Medulla oblongata (tissue), 1 donor: ENCODE data around the gene AGPAT3.

Source experiments
- DNase-seq: peaks from one replicate; pipeline ENCODE4 v3.0.0-alpha.2; 2015; ENCODE audit errors: extremely low spot score

The AGPAT3 gene

GRCh38 chr21:43994085-43994484 is 129.1 kb downstream of the AGPAT3 start:
- DNase-seq = no peak

DNA sequence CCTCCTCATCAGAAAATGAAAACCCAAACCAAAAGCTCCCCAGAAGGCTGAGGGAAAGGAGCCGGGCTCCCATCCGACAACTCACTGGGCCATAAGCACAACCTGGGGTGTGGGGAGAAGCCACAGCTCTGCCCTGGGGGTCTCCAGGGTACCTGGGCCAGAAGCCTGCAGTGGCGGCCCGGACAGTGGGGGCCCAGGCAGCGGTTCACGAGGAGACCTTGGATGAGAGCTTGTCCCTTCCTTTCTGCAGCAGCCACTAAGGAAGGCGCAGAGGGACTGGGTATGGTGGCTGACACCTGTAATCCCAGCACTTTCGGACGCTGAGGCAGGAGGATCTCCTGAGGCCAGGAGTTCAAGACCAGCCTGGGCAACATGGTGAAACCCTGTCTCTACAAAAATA is 129.6 kb downstream of the AGPAT3 start:
- no peak for DNase-seq

- DNase-seq = no peak
These were observed 130.6 kb downstream of the AGPAT3 start for GRCh38 chr21:43995521-43996105.

DNA sequence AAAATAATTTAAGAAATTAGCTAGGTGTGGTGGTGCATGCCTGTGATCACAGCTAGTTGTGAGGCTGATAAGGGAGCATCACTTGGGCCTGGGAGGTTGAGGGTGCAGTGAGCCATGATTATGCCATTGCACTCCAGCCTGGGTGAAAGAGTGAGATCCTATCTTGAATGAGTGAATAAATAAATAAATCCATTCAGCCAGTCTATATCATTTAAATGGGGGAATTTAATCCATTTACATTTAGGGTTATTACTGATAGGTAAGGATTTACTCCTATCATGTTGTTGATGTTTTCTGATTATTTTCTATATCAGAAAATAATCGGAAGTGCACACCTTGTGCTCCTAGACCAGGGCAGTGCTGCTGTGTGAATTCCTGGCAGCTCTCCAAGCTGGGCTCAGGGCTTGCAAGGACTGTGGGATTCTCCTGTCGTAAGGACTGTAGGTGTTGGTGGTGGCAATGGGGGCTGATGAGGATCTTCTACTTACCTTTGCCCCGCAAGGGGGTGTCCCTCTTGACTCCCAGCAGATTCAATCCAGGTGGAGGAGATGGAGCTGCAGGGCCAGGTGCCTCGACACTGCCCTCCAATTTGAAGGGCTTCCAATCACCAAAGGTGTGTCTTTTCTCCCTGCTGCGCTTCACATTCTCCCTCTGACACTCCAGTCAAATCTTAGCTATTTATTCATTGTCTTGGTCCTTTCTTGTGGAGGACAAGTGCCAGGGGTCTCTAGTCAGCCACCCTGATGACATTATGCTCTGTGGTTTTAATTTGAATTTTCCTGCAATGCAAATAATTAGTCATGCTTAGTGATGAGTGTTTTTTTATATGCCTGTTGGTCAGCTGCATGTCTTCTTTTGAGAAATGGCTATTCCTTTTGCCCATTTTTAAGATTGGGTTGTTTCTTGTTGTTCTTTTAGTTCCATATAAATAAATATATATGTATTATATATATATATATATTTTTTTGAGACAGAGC is 133.0 kb downstream of the AGPAT3 start:
- DNase-seq = no peak

GRCh38 chr21:44000360-44000759 is 135.3 kb downstream of the AGPAT3 start:
- peak; percentile 85 for DNase-seq

- no peak for DNase-seq
These were observed 137.5 kb downstream of the AGPAT3 start for GRCh38 chr21:44002511-44002910.

- DNase-seq = no peak
These were observed 138.4 kb downstream of the AGPAT3 start for GRCh38 chr21:44003307-44003966.

- no peak for DNase-seq
These were observed 140.0 kb downstream of the AGPAT3 start for GRCh38 chr21:44005071-44005470.

- no peak for DNase-seq
These were observed 140.6 kb downstream of the AGPAT3 start for GRCh38 chr21:44005593-44005992.

- no peak for DNase-seq
These were observed 141.1 kb downstream of the AGPAT3 start for GRCh38 chr21:44006017-44006619.

- no peak for DNase-seq
These were observed 141.6 kb downstream of the AGPAT3 start for GRCh38 chr21:44006656-44007055.

- DNase-seq = no peak
These were observed 145.4 kb downstream of the AGPAT3 start for GRCh38 chr21:44010429-44010828.

DNA sequence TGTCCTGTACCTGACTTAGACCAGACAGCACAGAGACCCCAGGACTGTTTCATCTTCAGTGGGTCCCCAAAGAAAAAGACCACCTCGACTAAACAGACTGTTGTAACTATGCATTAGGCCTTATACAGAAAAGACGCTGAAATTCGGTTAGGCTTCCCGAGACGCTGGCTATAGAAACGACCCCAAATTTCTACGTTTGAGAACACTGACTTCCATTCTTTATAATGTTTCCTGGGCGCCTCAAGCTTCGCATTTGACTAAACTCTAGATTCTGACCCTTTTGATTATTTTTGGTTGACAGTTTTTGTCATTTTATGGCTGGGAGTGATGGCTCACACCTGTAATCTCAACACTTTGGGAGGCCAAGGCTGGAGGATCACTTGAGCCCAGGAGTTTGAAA is 146.1 kb downstream of the AGPAT3 start:
- no peak for DNase-seq

DNA sequence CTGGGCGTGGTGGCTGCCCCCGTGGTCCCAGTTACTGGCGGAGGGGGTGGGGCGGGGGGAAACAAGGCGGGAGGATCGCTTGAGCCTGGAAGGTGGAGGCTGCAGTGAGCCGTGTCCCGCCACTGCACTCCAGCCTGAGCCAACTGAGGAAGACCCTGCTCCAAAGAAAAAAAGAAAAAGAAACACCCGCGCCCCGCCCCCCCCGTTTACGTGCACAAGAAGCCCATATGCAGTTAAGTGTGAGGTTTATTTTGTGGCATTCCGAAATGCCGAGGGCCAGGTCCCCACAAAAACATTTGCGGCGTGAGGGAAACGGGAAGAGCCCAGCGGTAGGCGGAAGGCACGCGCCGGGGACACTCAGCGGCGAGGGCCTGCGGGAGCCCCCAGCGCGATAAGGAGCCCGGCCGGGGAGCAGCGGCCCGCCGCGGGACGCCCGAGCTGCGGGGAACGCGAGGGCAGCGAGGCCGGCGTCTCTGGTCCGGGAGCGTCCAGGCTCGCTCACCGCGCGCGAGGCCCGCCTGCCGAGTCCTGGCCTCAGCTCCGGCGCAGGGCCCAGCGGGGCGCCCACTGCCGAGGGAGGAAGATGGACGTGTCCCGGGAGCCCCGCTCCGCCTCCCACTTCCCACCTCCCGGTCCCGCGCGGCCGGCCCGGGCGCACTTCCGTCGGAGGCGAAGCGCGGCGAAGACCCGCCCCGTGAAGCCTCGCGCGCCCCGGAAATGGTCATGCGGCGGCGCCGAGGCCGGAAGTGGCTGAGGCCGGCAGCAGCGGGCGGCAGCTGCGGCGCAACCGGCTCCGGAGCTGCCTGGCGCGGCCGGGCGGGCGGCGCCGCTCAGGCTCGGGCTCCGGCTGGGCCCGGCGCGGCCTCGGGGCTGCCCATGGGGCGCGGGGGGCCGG is 146.8 kb downstream of the AGPAT3 start, which contains the start of gene TRAPPC10:
Gene TRAPPC10 (plus strand): TSS at position 731 of the 895 bp plus-strand sequence. CDS start 185 bp downstream, outside the sequence.
- DNase-seq = peak; percentile 90

DNA sequence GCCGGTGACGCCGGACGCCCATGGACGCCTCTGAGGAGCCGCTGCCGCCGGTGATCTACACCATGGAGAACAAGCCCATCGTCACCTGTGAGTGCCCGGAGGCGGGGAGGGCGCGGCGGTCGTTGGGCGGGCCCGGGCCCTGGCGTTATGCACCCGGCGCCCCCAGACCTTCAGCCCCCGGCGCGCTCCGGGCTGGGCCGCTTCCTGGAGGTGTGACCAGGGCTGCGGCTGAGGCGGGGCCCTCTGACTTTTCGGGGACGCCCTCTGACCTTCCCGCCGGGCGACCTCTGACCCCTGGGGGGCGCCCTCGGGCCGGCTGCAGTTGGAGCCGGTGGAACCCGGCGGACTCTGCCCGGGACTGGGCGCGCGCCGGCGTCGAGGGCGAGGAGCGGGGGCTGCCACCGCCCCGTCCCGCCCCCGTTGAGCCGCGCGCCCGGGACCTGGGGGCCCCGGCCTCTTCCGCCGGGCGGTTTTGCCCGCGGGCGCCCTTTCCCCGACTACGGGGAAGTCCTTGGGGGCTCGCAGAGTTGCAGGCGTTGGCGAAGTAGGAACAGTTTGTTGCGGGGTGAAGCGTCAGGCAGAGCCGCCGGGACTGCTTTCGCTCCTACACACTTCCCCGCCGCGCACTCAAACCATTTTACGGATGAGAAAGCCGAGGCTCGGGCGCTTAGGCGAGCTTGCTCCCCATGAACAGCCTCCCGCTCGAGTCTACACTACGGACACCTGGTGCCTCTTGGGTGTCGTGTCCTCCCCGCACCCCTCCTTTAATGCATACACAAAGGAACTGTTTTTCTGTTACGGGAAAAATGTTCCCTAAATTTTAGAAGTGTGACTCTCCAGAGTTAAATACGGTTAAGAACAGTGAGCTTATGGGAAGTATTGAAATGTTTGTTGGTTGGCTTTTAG is 147.7 kb downstream of the AGPAT3 start:
- peak; percentile 66 for DNase-seq

DNA sequence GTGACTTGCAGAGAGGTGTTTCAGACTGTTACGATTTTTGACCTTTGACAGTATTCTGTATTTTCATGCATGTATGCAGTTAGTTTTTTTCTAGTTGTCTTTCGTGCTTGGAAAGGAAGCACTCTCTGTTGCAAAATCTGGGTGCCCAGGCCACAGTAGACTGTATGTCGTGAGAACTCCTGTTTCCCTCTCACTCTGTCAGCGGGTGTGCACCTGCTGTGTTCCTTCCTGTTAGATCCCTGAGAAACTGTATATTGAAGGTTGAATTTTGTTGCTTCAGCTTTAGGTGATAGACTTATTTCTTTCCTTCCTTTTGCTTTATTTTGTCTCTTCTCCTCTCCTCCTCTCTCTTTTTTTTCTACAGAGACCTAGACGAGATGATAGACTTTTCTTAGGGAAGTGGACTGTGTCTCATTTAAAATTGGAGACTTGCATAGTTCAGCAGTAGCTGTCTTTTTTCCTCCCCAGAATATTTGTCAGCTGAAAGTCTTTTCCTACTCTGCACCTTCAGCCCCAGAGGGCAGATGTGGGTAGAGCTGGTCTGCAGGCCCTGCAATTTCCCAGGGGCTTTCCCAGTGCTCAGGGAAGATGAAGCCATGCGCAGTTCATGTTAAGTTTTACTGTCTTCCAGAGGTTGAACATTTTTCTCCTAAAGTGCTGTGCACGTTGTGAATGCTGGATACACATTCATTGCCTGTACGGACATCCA is 148.5 kb downstream of the AGPAT3 start:
- DNase-seq = peak; percentile 41

- no peak for DNase-seq
These were observed 152.6 kb downstream of the AGPAT3 start for GRCh38 chr21:44017601-44018000.

DNA sequence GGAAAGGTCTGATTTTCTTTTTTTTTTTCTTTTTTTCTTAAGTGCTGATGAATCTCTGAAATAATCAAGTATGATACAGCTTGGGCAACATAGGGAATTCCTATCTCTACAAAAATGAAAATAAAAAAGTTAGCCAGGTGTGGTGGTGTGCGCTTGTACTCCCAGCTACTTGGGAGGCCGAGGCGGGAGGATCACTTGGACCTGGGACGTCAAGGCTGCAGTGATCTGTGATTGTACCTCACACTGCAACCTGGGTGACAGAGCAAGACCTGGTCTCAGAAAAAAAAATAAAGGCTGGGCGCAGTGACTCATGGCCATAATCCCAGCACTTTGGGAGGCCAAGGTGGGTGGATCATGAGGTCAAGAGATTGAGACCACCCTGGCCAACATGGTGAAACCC is 153.1 kb downstream of the AGPAT3 start:
- no peak for DNase-seq
